ENCODE measurements around the gene SLC41A3. TPM values are rescaled to one million over a fixed set of nuclear protein-coding genes. Genes with fewer than 3 reads are reported as not detected.
"Not testable (repeated sequence)": the region's sequence is repeated elsewhere in the genome, so short reads cannot be mapped to it uniquely, and the experiment has no call there.

SLC41A3 gene
- total and polyA plus RNA-seq, 4 donors = 9.3 to 19.8 (median 12.7) TPM

DNA sequence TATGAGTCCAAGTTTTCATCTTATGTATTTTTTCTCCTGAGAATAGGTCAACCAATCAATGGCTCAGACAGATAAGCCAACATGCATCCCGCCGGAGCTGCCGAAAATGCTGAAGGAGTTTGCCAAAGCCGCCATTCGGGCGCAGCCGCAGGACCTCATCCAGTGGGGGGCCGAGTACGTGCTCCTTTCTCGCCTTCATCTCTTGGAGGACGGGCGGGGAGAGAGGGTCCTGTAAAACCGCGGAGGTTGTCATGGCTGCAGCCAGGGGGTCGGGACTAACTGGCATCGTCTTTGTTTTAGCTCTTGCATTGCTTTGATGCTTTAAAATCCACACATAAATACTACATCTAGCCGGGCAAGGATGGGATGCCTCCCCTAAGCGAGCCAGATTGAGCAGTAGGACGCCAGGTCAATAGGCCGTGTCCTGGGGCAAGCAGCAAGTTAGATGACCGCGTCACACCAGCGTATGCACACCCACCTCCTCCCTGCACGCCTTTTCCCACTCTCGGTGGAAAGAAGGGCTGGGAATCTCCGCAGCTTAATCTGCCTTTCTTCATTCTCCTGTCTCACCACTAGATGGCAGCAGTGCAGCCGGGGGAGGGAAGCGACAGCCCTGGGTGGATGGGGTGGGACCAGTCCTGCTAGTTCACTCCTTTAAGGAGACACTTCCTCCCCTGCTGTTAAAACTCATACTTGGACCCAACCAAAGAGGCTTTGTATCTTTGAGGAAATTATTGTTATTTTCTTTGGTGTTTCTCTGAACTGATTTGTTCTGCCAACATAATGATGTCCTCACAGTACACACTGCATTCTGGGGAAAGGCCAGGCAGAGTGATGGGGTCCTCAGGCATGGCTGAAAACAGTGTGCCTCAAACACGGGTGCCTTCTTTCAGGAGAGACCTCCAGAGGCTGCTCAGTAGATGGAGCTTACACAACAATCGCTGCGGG, 111.7 kb downstream of the SLC41A3 start:
- H3K36me3 ChIP-seq (ENCODE audit: control insufficient read depth in 4 of 4, insufficient read depth in 3 of 4, low read depth in 1 of 4, low read length in 3 of 4); H3K9ac ChIP-seq (ENCODE audit: low read depth in 1 of 2, low read length in 2 of 2); DNase-seq (ENCODE audit: low spot score); H3K27ac ChIP-seq (ENCODE audit: low read depth in 1 of 2, low read length in 2 of 2); H3K4me1 ChIP-seq (ENCODE audit: control insufficient read depth in 4 of 4, insufficient read depth in 4 of 4, low read length in 3 of 4); H3K9me3 ChIP-seq (ENCODE audit: control insufficient read depth in 4 of 4, low read length in 3 of 4); H3K4me3 ChIP-seq (ENCODE audit: low read depth in 1 of 3, low read length in 3 of 3); H3K27me3 ChIP-seq (ENCODE audit: control insufficient read depth in 4 of 4, insufficient read depth in 4 of 4, low read length in 3 of 4): not testable (repeated sequence)
- peak; percentile 72 to 78 for TF ChIP-seq RAD21 (IDR thresholded peaks at IDR 0.05)
- TF ChIP-seq, protein P1, sequence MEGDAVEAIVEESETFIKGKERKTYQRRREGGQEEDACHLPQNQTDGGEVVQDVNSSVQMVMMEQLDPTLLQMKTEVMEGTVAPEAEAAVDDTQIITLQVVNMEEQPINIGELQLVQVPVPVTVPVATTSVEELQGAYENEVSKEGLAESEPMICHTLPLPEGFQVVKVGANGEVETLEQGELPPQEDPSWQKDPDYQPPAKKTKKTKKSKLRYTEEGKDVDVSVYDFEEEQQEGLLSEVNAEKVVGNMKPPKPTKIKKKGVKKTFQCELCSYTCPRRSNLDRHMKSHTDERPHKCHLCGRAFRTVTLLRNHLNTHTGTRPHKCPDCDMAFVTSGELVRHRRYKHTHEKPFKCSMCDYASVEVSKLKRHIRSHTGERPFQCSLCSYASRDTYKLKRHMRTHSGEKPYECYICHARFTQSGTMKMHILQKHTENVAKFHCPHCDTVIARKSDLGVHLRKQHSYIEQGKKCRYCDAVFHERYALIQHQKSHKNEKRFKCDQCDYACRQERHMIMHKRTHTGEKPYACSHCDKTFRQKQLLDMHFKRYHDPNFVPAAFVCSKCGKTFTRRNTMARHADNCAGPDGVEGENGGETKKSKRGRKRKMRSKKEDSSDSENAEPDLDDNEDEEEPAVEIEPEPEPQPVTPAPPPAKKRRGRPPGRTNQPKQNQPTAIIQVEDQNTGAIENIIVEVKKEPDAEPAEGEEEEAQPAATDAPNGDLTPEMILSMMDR (IDR thresholded peaks at IDR 0.05; ENCODE audit: low read depth, low read length, missing input control) = peak; percentile 49
- 4% methylated on average over 29 of the region's 31 CpGs for WGBS

- DNase-seq (ENCODE audit: low spot score); H3K9ac ChIP-seq (ENCODE audit: low read depth in 1 of 2, low read length in 2 of 2); H3K9me3 ChIP-seq (ENCODE audit: control insufficient read depth in 4 of 4, low read length in 3 of 4); H3K27ac ChIP-seq (ENCODE audit: low read depth in 1 of 2, low read length in 2 of 2); H3K27me3 ChIP-seq (ENCODE audit: control insufficient read depth in 4 of 4, insufficient read depth in 4 of 4, low read length in 3 of 4); H3K36me3 ChIP-seq (ENCODE audit: control insufficient read depth in 4 of 4, insufficient read depth in 3 of 4, low read depth in 1 of 4, low read length in 3 of 4); H3K4me1 ChIP-seq (ENCODE audit: control insufficient read depth in 4 of 4, insufficient read depth in 4 of 4, low read length in 3 of 4); H3K4me3 ChIP-seq (ENCODE audit: low read depth in 1 of 3, low read length in 3 of 3): not testable (repeated sequence)
- WGBS = 4% methylated on average over 5 of the region's 50 CpGs
Measured at GRCh38 chr3:125968701-125969592, 115.0 kb downstream of the SLC41A3 start, which contains the start of gene ROPN1B. Gene ROPN1B, plus strand, starts transcription at chr3:125969178. Its CDS starts 2,877 bp downstream, at chr3:125972055.

DNA sequence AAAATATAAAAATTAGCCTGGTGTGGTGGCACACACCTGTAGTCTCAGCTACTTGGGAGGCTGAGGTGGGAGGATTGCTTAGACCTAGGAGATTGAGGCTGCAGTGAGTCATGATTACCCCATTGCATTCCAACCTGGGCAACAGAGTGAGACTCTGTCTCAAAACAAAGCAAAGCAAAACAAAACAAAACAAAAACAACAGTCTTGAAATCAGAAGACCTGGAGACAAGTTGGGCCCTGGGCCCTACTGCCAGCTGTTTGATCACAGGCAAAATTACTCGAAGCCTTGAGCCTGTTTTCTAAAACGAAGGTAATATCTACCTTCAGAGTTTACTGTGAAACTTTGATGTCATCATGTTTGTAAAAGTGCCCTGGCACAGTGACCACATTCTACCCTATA, 115.8 kb downstream of the SLC41A3 start:
- H3K9me3 ChIP-seq (ENCODE audit: control insufficient read depth in 4 of 4, low read length in 3 of 4); H3K4me1 ChIP-seq (ENCODE audit: control insufficient read depth in 4 of 4, insufficient read depth in 4 of 4, low read length in 3 of 4); H3K36me3 ChIP-seq (ENCODE audit: control insufficient read depth in 4 of 4, insufficient read depth in 3 of 4, low read depth in 1 of 4, low read length in 3 of 4); H3K9ac ChIP-seq (ENCODE audit: low read depth in 1 of 2, low read length in 2 of 2); H3K27ac ChIP-seq (ENCODE audit: low read depth in 1 of 2, low read length in 2 of 2); H3K27me3 ChIP-seq (ENCODE audit: control insufficient read depth in 4 of 4, insufficient read depth in 4 of 4, low read length in 3 of 4); H3K4me3 ChIP-seq (ENCODE audit: low read depth in 1 of 3, low read length in 3 of 3); DNase-seq (ENCODE audit: low spot score): not testable (repeated sequence)
- 86% methylated on average over 2 of the region's 2 CpGs for WGBS

- Histone ChIP-seq H3K9ac (ENCODE audit: low read depth in 1 of 2, low read length in 2 of 2) (no peak overlapping the region), H3K36me3 (ENCODE audit: control insufficient read depth in 4 of 4, insufficient read depth in 3 of 4, low read depth in 1 of 4, low read length in 3 of 4) (no peaks in the 10 kb centered on the region), H3K9me3 (ENCODE audit: control insufficient read depth in 4 of 4, low read length in 3 of 4) (no peaks in the 10 kb centered on the region), H3K27me3 (ENCODE audit: control insufficient read depth in 4 of 4, insufficient read depth in 4 of 4, low read length in 3 of 4) (peaks cover 0 to 4% (median 0%) of the 10 kb centered on the region in 4 donors), H3K27ac (ENCODE audit: low read depth in 1 of 2, low read length in 2 of 2) (no peak overlapping the region), H3K4me1 (ENCODE audit: control insufficient read depth in 4 of 4, insufficient read depth in 4 of 4, low read length in 3 of 4) (peaks cover 2 to 4% (median 3%) of the 10 kb centered on the region in 4 donors), H3K4me3 (ENCODE audit: low read depth in 1 of 3, low read length in 3 of 3) (no peak overlapping the region)
- TF ChIP-seq, protein P2, sequence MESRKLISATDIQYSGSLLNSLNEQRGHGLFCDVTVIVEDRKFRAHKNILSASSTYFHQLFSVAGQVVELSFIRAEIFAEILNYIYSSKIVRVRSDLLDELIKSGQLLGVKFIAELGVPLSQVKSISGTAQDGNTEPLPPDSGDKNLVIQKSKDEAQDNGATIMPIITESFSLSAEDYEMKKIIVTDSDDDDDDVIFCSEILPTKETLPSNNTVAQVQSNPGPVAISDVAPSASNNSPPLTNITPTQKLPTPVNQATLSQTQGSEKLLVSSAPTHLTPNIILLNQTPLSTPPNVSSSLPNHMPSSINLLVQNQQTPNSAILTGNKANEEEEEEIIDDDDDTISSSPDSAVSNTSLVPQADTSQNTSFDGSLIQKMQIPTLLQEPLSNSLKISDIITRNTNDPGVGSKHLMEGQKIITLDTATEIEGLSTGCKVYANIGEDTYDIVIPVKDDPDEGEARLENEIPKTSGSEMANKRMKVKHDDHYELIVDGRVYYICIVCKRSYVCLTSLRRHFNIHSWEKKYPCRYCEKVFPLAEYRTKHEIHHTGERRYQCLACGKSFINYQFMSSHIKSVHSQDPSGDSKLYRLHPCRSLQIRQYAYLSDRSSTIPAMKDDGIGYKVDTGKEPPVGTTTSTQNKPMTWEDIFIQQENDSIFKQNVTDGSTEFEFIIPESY (IDR thresholded peaks at IDR 0.05) = no peak
- DNase-seq (ENCODE audit: low spot score) = no peak
Measured at GRCh38 chr3:125967156-125967555, 116.8 kb downstream of the SLC41A3 start.

Measured in liver (tissue), 9 donors.